ENCODE data around the gene DBN1. TPM values are rescaled to one million over a fixed set of nuclear protein-coding genes. Genes with fewer than 3 reads are reported as not detected.
A peak's percentile ranks its signal among the peaks of the same experiment; 100 is the strongest.
"Not testable (repeated sequence)": the region's sequence is repeated elsewhere in the genome, so short reads cannot be mapped to it uniquely, and the experiment has no call there.

Gene DBN1
- polyA plus RNA-seq, 1 donor = 233 TPM

DNA sequence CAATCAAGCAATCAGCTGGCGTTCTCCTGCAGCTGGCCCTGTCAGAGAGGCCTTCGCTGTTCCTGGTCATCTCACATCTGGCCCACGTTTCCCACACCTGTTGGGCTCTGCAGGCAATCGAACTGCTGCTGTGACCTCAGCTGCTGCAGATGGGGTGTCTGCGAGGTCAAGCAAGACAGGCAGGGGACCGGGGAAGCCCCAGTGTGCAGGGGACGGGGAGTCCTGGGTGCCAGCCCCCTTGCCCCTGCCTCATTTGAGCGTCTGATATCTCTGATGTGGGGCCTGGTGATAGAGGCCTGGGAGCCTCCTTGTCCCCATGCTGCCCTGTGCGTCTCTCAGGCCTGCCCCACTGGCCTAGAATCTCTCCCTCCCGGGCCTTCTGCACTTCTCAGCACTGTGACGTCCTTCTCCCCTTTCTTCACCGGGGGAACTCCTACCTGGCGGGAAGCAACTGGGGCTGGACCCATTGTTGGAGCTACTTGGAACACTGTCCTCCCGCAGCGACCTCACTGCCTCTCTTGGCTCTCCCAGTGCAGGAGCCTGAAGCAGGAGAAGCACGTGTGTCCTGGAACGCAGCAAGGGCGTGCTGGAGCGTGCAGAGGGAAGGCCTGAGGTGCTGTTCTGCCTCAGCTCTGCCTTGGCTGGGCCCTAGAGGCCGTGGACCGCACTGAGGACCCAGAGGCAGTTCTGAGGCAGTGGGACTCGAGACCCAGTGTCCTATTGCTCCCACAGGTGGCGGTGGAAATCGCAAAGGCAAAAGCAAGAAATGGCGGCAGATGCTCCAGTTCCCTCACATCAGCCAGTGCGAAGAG is 43.1 kb downstream of the DBN1 start:
- DNase-seq (ENCODE audit: low read depth) = no peak

DNA sequence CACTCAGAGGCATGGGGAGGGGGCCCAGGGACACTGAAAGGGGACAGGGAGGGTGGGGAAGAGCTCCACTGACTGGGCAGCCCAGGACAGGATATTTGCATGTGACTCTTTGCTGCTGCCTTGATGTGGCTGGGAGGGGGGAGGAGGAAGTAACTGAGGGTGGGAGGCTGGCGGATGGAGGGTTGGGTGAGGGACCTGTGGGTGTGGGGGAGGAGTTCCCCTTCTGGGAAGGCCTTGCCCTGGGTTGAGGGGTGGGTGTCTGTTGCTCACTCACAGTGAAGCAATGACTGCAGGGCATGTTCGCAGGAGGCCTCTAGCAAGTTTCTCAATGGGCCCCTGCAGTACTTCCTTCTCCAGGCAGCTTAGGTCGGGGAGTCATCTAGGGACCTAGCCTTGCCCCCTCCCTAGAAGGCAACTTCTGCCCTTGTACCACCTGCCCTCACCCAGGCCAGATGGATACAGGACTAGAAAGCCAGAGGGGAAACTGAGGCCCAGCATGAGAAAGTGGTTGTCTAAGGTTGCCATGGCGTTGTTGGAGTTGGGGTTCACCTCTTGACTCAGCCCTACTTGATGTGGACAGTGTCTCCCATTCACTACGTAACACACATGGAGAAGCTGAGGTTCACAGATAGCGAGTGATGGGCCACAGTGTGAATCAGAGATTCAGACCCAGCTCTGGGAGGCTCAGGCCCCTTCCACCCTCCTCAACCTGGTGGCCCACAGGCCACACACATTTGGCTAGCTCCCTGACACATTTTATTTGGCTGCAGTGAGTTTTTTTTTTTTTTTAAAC is 44.0 kb downstream of the DBN1 start:
- DNase-seq (ENCODE audit: low read depth) = no peak

DNA sequence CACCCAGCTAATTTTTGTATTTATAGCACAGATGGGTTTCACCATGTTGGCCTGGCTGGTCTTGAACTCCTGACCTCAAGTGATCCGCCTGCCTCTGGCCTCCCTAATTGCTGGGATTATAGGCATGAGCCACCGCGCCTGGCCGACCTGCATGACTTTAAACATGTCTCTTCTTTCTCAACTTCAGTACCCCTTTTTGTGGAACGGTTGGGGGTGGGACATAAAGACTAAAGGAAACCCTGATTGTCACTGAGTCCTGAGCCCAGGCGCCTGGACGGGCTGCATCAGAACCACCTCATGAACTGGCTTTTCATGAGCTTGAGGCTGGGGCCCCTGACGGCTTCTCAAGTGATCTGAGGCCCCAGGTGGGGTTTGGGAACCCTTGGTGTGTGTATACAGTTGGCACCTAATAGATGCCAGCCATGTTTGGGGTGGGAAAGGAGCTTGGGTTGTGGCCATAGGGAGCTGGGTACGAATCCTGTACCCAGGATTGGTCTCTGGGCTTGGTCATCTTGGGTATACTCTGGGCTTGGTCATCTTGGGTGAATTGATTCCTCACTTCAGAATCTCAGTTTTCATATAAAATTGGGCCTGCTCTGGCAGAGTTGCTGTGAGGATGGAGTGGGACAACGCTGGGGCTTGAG is 44.7 kb downstream of the DBN1 start:
- no peak for DNase-seq (ENCODE audit: low read depth)

DNA sequence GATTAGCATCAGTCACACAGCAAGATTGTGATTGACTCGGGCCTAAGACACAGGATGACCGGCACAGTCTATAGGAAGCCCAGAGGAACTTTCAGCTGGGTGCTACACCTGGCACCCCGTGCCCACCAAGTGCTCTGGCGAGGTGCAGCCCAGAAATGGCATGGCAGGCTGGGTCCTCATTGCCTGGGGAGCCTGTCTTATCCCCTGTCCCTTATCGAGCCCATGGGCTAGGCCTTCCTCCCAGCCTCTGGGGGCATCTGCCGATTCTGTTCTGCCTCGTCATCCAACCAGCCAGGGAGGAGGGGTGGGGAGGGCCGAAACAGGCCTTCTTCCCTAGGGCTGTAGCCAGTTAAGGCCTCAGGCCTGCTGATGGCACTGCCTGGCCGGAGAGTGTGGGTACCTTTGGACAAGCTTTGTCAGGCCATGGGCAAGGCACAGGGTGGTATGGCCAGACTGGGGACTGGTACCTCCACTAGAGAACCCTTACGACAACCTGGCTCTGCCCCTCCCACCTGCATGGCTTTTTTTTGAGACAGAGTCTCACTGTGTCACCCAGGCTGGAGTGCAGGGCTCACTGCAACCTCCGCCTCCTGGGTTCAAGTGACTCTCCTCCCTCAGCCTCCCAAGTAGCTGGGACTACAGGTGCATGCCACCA is 45.4 kb downstream of the DBN1 start:
- no peak for DNase-seq (ENCODE audit: low read depth)

DNA sequence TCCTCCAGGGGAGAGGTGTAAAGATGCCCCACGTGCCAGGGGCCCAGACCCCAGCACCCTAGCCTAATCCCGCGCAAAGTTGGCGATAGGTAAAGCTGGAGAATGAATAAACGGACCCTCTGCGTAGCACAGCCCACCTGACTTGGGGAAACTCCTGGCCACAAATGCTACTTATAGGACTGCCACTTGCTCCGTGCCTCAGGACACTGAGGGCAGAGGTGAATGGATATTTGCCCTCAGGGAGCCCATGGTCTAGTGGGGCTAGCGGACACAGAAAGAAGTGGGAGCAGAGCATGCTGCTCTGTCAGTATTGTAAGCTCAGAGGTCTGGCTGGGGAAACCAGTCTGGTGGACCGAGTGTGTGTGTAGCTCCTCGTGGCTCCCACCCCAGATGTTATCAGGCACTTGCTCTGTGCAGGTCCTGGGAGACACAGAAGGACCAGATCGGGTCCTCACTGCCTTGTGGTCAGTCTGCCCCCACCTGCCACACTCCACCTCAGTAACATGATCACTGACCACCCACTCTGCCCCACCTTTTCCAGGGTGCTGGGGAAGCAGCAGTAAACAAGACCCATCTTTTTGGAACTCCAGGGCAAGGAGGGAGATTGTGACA is 46.1 kb downstream of the DBN1 start:
- DNase-seq (ENCODE audit: low read depth) = no peak

DNA sequence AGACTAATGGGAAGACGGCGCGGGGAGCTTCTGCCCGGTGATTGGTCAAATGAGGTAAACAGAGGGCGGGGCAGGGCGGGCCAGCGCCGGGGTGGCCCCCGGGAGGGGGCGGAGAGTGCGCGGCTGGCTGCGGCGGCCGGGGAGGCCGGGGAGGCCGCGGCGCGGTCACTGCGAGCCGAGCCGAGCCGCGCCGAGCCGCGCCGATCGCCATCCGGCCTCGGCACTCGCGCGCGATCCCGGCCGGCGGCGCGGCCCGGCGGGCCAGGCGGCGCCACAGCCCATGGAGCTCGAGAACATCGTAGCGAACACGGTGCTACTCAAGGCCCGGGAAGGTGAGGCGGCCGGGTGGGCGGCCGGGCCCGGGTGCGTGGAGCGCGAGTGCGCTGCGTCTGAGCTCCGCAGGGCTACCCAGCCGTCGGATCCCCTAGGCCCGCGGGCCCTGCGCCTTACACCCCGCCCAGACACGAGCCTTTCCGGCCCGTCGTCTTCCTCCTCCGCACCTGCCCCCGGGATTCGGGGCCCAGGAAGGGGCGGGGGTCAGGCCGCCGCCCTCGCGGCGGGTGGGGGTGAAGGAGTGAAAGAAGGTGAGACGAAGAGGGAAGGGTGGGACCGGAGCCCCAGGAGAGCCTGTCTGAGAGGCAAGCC is 46.7 kb downstream of the DBN1 start, which contains the start of gene GRK6:
Gene GRK6 (plus strand): TSS at position 111 of the 645 bp plus-strand sequence. CDS start 170 bp downstream, at position 281.
- no peak for DNase-seq (ENCODE audit: low read depth)

DNA sequence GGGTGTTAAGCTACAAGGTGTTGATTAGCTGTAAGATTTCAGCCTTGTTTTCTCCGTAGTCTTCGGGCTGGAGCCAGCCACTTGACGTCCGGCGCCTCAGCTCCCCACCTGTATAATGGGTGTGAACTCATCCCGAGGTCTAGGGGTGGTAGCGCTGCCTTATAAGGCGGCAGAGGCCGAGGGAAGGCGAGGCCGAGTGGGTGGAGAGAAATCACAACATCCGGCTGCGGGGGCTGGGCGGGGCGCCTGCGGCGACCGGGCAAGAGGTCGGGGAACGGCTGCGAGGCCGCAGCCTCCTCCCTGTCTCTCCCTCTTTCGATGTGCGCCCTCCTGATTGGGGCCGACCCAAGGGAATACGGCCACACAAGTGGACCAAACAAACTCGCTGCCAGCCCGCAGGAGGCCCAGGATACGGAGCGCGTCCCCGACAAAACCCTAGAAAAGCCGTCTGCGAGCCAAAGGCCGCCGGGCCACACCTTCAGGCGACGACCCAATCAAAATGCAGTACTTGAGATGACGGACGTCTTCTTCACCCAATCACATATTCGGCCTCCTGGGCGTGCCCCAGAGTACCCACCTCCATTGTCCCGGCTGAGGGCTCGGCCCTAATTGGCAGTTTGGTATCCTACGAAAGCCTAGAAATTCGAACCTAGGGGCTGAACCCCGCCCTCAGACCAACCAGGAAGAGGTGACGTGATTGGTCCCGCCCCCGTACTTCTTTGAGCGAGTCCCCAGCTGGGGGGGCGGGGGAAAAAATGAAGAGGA is 47.5 kb downstream of the DBN1 start:
- peak; percentile 99 for DNase-seq (ENCODE audit: low read depth)

DNA sequence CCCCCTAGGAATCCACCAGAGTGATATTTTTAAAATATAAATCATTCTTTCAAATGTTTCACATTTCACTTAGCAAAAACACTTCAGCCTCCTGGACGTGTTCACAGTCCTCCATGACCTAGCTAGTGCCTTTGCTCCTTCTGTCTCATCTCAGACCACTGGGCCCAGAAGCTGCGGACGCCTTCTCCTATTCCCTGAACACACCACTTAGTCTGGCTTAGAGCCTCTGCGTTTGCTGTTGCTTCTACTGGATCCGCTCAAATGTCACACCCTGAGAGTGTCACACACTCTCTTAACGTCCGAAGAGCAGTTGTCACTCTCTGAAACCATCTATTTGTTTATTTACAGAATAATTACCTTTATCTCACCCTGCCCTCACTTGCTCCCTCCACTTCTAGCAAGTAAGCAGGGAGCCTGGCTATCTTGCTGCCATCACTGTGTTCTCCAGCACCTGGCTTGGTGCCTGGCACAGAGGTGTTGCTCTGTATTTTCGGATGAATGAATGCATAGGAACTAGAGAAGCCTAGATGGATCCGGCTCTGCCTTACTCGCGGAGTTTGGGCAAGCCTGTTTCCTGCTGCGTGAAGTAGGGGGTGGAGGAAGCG is 48.1 kb downstream of the DBN1 start:
- DNase-seq (ENCODE audit: low read depth) = no peak

DNA sequence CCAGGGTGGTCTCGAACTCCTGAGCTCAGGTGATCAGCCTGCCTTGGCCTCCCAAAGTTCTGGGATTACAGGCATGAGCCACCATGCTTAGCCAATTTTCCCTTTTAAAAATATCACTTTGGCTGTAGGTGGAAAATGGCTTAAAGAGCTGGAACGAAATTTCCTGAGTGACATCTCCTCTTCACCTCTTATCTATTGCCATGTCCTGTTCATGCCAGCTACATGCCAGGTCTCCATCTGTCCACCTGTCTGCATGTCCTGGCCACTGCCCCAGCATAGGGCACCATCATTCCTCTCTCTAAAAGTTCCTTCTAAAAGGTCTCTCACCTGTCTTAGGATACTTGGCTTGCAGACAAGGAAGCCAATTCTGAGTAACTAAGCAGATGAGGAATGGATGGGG is 49.8 kb downstream of the DBN1 start:
- DNase-seq (ENCODE audit: low read depth) = no peak

DNA sequence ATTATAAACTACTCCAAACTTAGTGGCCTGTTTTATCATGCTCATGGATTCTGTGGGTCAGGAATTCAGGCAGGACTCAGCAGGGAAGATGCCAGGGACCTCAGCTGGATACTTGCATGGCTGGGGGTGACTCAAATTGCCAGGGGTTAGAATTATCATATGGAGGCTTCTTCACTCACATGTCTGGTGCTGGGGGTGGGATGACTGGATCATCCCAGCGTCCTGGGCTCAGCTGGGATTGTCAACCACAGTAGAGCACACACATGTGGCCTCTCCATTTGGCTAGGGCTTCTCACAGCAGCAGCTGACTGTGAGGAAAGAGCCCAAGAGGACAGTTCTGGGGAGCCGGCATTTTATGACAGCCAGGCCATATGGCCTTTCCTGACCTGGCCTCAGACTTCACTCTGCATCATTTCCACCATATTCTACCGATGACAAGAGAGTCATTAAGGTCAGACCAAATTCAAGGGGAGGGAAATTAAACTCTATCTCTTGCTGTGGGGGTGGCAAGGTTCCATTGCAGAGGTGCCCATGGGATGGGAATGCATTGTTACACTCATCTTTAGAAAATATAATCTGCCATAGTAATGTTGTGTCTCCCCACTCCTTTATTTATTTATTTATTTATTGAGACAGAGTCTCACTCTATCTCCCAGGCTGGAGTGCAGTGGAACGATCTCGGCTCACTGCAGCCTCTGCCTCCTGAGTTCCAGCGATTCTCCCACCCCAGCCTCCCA is 52.2 kb downstream of the DBN1 start:
- no peak for DNase-seq (ENCODE audit: low read depth)

DNA sequence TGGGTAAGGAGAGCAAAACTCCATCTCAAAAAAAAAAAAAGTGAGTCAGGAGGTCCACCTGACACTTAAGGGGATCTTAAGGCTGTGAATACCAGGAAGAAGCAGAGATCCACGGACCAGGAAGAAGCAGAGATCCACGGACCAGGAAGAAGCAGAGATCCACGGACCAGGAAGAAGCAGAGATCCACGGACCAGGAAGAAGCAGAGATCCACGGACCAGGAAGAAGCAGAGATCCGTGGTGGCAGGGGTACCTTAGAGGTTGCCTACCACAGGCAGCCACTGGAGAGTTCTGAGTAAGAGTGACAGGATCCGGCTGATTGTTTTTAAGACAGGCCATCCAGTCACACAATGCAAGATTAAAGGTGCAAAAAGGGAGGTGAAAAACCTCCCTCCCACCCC is 53.0 kb downstream of the DBN1 start:
- DNase-seq (ENCODE audit: low read depth) = not testable (repeated sequence)

DNA sequence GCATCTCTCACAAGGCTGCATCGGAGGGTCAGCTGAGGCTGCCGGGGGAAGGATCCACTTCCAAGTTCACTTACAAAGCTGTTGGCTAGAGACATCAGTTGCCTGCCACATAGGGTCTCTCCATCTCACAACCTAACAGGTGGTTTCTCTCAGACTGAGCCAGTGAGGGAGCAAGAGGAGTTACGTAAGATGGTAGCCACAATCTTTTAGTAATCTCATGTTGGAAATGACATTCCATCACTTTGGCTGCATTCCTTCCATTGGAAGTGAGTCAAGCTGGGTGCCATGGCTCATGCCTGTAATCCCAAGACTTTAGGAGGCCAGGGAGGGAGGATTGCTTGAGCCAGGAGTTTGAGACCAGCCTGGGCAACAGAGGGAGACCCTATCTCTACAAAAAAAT is 54.4 kb downstream of the DBN1 start:
- DNase-seq (ENCODE audit: low read depth) = no peak

DNA sequence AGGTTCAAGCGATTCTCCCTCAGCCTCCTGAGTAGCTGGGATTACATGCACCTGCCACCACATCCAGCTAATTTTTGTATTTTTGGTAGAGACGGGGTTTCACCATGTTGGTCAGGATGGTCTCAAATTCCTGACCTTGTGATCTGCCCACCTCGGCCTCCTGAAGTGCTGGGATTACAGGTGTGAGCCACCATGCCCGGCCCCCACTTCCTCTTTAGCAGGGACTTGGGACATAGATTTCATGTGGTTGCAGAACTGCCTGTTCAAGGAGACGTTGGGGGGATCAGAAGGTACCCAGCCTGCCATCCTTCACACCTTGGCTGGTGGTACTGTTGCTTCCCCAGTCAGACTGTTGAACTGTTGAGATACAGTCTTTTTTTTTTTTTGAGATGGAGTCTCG is 56.4 kb downstream of the DBN1 start:
- not testable (repeated sequence) for DNase-seq (ENCODE audit: low read depth)

DNA sequence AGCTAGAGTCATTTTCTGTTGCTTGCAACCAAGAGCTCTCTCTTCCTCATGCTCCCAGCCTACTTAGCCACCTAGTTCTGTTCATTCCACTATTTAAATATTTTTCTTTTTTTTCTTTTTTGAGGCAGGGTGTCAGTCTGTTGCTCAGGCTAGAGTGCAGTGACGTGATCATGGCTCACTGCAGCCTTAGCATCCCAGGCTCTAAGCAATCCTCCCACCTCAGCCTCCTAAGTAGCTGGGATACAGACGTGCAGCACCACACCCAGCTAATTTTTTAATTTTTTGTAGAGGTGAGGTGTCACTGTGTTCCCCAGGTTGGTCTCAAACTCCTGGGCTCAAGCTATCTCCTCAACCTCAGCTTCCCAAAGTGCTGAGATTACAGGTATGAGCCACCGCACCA is 59.0 kb downstream of the DBN1 start:
- DNase-seq (ENCODE audit: low read depth) = no peak

DNA sequence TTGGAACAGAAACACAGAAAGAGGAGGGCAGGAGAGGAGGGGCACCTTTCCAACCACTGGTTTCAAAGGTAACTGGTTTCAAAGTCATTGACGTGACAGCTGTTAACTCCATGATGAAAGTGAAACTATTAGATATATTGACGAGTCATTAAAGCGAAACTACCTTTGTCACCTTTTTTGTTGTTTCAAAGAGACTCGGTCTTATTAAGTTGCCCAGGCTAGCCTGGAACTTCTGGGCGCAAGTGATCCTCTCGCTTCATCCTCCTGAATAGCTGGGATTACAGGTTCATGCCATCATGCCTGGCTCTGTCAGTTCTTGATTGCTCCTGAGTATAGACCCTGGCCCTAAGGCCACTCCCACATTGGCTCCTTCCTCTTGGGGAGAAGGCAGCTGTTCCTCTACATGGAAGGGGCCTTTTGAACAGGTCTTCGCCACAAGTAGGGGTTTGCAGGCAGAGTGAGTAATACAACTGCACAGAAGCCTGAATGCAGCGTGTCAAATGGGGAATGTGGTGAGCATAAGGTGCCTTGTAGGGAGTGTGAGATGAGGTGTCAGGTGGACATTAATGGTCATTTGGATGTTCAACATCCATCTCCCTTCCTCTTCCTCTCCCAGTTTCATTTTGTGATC is 60.7 kb downstream of the DBN1 start:
- no peak for DNase-seq (ENCODE audit: low read depth)

DNA sequence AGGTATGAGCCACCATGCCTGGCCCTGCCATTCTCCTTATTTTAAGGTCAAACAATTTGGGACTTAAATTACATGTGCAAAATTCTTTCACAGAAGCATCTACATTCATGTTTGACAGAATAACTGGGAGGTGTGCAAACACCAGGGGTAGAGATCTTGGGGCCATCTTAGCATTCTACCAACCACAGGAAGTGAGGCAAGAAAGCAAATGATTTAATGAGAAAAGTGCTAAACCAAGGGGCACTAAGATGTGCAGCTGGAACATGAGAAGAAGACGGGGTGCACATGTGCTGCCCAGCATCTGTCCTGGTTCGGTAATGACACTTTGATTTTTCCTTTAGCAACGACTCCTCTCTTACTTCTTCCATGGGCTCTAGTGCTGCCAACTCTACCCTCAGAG is 62.9 kb downstream of the DBN1 start:
- no peak for DNase-seq (ENCODE audit: low read depth)

DNA sequence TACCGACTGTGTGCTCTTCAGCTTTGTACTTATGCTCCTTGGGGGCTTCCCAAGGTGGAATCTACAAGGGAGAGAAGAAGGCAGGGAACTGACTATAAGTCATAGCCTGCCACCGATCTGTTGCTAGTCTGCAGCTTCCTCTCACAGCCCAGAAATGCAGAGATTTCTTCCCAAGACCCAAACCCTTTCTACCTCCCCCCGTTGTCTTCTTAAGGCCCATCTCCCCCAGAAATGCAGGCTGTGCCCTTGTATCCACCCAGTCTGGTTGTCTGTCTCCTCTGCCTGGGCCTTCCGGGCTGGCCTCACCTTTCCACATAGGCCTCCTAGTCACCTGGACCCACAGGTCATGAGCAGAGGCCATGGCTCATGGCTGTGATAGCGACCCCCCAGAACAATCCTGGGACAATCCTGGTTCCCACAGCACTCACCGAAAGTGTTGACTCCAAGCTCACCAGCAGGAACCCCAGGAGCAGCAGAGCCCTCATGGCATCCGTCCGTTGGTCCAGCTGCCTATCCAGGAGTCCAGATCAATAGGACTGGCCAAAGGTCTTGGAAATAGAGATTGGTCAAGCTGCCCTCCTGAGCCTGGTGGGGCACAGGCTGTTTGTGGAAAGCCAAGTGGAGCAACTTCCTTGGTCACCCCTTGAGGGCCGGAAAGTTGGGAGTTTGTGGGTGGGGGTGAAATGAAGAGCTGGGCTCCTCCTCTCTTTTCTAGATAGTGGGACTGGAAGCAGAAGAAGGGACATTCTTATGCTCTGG is 64.2 kb downstream of the DBN1 start, which contains the start of gene F12:
Gene F12 (minus strand): TSS at position 522 of the 759 bp plus-strand sequence. CDS start 37 bp downstream, at position 485.
- no peak for DNase-seq (ENCODE audit: low read depth)
